NCI-H1436 (cell line): Measurements from ENCODE around the gene GABBR2.

ENCODE experiments used
- DNase-seq: peaks from one replicate; lab custom pipeline; 2025; lab: John Stamatoyannopoulos, UW

The GABBR2 gene

GRCh38 chr9:98342820-98343210 lies 365.9 kb downstream of the GABBR2 start:
- no peak for DNase-seq

GRCh38 chr9:98342098-98342819 lies 366.5 kb downstream of the GABBR2 start:
- DNase-seq: no peak

- no peak for DNase-seq
Observed at GRCh38 chr9:98341157-98342097, 367.3 kb downstream of the GABBR2 start.

- no peak for DNase-seq
Observed at GRCh38 chr9:98339987-98340800, 368.5 kb downstream of the GABBR2 start.

GRCh38 chr9:98335661-98336060 lies 373.1 kb downstream of the GABBR2 start:
- no peak for DNase-seq

GRCh38 chr9:98334796-98335195 lies 373.9 kb downstream of the GABBR2 start:
- DNase-seq: no peak

- DNase-seq: no peak
Observed at GRCh38 chr9:98333703-98334582, 374.8 kb downstream of the GABBR2 start.

GRCh38 chr9:98332405-98332831 lies 376.3 kb downstream of the GABBR2 start:
- no peak for DNase-seq

GRCh38 chr9:98331536-98332259 lies 377.0 kb downstream of the GABBR2 start:
- no peak for DNase-seq

GRCh38 chr9:98330831-98331230 lies 377.9 kb downstream of the GABBR2 start:
- no peak for DNase-seq

GRCh38 chr9:98329904-98330303 lies 378.8 kb downstream of the GABBR2 start:
- DNase-seq: no peak

GRCh38 chr9:98329281-98329680 lies 379.5 kb downstream of the GABBR2 start:
- no peak for DNase-seq

GRCh38 chr9:98328770-98329169 lies 380.0 kb downstream of the GABBR2 start:
- no peak for DNase-seq

GRCh38 chr9:98328141-98328540 lies 380.6 kb downstream of the GABBR2 start:
- no peak for DNase-seq

GRCh38 chr9:98327249-98327561 lies 381.5 kb downstream of the GABBR2 start:
- DNase-seq: no peak

- DNase-seq: no peak
Observed at GRCh38 chr9:98326459-98327248, 382.1 kb downstream of the GABBR2 start.

GRCh38 chr9:98324801-98325200 lies 383.9 kb downstream of the GABBR2 start:
- no peak for DNase-seq

GRCh38 chr9:98323831-98324135 lies 385.0 kb downstream of the GABBR2 start:
- no peak for DNase-seq

GRCh38 chr9:98323051-98323830 lies 385.5 kb downstream of the GABBR2 start:
- no peak for DNase-seq
